HG03280 (cell line): ENCODE results near the gene WNK2.
"Not testable (repeated sequence)": the region's sequence is repeated elsewhere in the genome, so short reads cannot be mapped to it uniquely, and the experiment has no call there.

ENCODE experiments used
- ATAC-seq: cut with Tn5 transposase; IDR thresholded peaks from one replicate; pipeline ENCODE4 v1.9.1; 2021; ENCODE audit warnings: mild to moderate bottlenecking, moderate library complexity; ENCODE audit not compliant: unreplicated experiment

Gene WNK2

DNA sequence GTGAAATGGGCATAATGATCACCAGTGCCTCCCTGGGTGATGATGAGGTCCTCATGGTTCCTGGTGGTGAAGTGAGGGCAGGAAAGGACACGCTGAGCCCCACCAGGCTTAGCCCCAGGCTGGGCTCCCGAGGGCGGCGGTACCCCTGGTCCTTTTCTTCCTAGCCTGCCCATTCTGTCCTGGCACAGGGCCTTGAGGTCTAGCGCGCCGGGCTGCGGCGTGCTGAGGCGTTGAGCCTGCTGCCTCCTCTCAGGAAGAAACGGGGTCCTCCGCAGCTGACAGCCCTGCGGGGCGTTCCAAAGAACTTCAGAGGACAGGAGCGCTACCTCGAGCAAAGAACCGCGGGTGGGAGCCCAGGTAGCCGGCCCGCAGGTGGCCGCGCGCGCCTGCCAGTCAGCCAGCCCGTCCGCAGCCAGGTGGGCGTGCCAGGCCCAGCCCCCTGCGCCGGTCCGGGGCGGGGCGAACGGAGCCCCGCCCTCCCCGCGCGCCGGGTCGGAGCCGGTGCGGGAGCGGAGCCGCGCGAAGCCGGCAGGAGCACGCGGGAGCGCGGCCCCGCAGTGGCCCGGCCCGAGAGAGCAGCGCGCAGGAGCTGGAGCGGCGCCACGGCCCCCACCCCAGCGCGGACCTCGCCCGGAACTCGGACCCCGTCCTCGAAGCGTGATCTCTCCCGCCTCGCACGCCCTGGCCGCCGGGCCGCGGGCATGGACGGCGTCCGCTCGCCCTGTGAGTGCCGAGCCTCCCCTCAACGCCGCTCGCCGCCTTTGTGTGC, at the start of gene WNK2:
WNK2 (plus strand) TSS at position 477 of the 769 bp plus-strand sequence. CDS start 791 bp downstream, outside the sequence.
- ATAC-seq: no peak

DNA sequence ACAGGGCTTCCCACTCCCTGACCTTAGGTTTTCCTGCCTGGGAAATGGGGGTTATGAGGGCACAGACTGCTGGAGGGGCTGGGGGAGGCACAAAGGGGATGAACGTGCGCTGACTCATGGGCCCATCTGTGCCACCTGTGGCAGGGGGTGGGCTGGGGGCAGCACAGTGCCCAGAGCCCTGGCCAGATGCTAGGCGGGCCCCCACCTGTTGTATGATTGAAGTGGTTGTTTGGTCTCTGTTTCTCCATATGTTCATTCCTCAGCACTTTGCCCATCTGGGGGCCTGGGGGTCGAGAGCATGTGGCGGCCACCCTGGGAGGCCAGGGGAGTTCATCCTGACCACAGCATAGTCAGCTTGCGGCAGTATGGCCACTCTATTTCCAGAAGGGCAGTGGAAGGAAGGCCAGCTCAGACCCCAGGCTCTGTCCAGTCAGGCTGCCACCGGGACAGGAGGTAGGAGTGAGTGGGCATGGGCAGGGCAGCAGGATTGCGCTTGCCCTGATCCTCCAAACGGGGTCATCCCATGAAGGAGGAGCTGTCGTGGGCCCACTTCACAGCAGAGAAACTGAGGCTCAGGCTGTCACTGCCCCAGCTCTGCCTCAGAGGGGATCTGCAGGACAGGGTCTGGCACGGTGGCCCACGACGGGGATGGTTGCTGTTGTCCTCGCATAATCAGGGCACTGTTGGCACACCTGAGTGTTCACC, 49.0 kb upstream of the WNK2 start:
- ATAC-seq: peak; percentile 1

DNA sequence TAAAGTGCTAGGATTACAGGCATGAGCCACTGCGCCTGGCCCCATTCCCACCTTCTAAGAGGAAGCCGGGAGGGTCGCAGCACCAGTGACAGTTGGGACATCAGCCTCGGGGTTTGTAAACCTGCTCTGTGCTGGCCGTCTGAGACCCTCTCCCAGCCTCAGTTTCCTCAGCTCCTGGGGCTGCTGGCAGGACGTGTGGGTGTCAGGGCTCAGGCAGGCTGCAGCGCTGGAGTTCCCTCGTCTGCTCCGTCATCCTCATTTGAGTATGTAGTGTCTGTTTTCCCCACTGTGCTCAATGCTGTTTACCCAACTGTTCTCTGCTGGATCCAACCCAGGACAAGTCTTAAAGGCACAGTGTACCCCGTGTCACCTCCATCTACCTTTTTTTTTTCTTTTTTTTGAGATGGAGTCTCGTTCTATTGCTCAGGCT, 47.9 kb upstream of the WNK2 start:
- ATAC-seq: no peak

DNA sequence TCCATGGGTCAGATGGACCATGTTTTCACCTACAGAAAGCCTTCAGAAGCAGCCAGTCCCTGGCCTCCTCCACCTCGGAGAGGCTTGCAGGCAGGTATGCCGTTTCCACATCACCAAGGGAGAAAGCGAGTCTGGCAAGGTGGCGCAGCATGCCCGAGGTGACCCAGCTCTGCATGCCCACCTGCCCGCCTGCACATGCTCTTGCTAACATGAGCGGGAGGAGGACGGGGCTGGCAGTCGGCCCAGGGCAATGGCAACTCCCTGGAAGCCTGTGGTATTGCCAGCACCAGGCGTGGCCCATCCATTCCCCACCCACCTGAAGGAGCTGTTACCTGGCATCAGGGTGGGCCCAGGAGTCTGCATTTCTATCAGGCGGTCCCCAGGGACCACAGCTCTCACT, 46.6 kb upstream of the WNK2 start:
- no peak for ATAC-seq

DNA sequence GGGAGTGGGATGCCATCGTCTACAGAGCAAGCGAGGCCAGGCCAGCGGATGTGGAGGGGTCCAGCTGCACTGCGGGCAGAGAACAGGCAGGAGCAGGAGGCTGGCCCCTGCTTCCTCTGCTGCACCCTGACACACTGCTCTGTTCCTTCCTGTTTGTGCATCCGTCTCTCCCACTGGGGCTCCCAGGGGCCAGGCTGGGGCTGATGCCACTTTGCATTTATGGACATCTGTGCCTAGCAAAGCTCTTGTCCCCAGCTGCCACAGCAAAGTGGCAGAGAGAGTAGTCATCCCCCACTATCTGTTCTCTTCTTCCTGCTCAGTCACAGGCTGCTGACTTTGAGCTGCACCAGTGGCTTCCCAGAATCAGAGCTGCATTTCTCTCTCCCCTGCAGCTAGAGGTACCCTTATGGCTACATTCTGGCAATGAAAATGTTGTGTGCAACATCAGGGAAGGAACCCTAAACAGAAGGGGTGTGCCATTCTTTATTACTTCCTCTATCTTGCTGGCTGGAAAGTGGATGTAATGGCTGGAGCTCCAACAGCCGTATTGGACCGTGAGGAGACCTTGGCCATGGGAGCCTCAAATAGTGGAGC, 45.7 kb upstream of the WNK2 start:
- no peak for ATAC-seq

DNA sequence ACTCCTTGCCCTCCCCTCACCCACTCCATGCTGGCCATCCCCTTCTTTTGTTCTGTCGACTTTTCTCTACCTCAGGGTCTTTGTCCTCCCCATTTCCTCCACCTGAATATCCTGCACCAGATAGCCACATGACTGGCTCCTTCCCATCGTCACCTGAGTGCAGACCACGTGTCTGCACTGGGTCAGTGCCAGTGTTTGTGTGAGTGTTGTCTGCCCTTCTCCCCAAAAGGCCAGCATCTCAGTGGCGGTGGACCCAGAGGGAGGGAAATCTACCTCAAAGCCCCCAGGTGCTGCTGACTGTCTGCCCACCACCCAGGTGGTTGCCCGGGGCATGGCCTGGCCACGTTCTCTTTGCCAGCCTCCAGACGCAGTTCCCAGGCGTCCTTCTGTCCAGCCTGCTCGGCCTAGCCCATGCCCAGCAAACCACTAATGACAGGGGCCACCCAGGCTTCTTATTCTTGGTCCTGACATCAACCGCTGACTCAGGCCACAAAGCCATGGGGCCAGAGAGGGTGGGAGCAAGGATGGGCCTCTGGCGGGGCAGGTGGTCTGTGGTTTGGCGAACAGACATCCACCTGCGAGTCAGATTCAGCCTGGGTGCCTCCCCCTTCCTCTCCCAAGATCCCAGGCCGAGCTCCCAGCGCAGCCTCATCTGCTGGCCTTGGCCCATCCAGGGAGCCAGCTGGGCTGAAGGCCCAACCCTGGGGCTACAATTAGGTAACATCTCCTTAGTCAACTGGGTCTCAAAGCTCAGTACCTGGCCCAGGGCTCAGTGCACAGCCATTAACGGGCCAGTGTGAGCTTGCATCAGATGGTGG, 44.4 kb upstream of the WNK2 start:
- ATAC-seq: no peak

DNA sequence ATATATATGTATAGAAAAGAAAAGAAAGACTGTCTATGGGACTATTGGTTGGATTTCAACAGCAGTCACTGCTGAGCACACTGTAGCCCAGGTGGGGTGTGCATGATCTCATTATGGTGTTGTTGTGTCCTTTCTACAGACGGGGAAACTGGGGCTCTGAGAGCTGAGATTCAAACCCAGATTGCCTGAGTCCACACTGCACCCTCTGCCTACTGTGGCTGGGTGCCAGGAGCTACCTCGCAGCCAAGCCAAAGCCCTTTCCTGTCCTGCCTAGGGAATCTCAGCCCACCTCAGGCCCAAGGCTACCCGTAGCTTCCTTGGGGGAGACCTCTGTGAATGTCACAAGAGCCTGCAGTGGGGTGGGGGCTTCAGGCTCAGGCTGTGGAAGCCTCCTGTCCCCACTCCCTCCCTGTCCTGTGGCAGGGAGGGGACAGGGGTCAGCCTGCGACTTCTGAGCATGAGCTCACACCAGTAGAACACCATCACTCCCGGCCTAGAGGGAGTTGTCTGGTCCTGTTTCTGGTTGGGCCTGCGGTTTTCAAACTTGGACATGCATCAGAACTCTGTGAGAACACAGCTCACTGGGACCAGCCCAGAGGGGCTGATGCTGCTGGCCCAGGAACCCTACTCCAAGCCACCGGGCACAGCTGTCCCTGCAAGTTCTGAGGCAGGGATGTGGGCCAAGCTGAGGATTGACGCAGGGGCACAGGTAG, 42.0 kb upstream of the WNK2 start:
- ATAC-seq: no peak

DNA sequence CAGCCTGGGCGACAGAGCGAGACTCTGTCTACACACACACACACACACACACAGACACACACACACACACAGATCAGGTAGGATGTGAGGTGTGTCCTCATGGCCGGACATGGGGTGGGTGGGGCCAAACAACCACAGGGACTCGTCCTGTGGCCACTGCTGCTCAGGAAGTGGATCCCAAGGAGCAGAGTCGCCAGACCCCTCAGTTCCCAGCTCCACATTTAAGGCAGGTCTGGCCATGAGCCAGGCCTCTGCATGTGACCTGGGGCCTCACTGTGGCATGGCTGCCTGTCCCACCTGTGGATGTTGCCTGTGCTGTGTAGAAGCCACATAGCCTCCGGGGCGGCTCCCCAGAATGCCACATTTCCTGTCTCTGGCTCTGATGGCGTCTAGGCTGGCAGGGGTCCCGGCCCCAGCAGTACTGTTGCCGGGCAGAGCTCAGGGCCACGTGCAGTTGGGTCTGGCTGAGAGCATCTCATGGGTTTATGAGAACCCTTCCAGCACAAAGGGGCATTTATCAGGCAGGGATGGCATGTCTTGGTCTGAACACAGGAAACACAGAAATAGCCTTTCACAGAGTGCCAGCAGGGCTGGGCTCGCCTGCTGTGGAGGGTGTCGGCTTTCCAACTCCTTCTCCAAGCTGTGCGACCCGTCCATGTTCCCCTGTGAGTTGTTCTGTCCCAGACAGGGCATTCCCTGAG, 40.0 kb upstream of the WNK2 start:
- no peak for ATAC-seq

DNA sequence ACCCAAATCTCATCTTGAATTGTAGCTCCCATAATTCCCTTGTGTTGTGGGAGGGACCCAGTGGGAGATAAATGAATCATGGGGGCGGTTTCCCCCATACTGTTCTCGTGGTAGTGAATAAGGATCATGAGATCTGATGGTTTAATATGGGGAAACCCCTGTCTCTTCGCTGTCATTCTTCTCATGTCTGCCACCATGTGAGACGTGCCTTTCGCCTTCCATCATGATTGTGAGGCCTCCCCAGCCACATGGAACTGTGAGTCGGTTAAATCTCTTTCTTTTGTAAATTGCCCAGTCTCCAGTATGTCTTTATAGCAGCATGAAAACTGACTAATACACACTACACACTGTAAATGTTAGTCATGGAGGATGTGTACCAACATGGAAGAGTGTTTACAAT, 37.2 kb upstream of the WNK2 start:
- not testable (repeated sequence) for ATAC-seq

DNA sequence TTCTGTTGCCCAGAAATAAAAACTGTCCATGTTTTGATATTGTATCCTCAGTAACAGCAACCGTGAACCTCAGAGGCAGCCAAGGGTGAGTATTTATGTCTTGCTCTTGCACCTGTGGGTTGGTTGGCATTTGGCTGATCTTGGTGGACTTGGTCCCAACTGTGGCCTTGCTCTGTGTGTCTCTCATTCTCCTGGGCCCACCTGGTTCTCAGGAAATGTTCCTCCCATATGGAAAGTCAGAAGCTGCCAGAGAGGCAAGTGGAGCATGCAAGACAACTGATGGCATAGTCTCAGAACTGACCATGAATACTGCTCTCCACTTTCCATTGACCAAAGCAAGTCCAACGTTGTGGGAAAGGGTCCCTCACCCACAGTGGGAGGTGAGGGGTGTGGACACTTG, 36.3 kb upstream of the WNK2 start:
- ATAC-seq: no peak

DNA sequence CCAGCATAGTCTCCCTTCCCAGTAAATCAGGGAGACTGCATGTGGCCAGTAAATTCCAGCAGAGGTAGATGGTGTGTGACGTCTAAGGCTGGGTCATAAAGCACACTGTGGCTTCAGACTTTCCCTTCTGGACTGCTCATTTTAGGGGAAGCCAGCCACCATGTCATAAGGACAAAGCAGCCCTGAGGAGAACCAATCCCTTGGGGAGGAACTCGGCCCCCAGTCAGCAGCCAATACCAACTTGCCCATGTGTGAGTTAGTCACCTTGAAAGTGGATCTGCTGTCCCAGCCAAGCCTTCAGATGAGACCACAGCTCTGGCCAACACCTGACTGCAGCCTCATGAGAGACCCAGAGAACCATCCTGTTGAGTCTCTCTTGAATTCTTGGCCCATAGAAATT, 35.2 kb upstream of the WNK2 start:
- ATAC-seq: no peak

DNA sequence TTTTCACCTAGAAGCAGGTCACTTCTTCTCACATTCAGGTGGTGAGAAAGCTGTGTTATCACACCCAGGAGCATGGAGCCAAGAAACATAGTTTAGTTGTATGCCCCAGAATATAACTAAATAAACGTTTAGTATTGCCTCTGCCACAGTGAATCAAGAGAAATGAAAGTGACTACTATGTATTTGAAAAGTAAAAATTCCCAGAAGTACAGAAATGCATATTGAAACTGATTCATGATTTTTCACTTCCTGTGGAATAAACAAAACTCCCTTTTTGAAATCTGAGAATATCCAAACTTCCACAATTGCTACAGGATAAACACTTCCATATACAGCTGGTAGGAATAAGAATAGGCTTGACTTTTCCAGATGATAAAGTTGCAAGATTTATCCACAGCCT, 34.6 kb upstream of the WNK2 start:
- no peak for ATAC-seq

DNA sequence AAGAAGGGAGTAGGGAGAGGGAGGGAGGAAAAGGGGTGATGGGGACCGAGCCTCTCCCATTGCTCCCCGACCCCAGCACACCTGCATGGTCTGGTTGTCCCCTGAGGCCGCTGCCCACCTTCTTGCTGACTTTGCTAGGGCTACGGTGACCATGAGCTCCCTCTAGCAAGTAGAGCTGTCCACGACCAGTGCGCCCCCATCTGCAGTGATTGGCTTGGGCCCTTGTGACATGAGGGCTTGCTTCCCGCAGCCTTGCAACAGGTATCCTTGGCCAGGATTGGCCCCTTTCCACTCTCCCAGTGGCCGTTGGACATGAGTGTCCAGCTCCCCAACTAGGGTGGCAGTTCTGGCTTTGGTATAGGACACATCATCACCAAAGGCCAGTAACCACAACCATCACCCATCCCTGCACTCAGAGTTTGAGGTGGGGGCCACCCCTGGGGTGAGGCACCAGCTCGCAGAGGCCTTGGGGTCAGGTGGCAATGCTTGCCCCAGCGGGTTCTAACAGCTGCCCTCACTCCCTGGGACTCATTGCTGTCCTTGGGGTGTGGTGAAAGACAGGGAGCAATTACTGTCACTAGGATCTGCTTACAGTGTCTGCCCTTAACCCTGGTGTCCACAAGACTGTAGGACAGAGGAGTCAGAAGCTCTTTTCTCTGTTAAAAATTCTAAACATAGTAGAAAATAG, 32.7 kb upstream of the WNK2 start:
- ATAC-seq: no peak

DNA sequence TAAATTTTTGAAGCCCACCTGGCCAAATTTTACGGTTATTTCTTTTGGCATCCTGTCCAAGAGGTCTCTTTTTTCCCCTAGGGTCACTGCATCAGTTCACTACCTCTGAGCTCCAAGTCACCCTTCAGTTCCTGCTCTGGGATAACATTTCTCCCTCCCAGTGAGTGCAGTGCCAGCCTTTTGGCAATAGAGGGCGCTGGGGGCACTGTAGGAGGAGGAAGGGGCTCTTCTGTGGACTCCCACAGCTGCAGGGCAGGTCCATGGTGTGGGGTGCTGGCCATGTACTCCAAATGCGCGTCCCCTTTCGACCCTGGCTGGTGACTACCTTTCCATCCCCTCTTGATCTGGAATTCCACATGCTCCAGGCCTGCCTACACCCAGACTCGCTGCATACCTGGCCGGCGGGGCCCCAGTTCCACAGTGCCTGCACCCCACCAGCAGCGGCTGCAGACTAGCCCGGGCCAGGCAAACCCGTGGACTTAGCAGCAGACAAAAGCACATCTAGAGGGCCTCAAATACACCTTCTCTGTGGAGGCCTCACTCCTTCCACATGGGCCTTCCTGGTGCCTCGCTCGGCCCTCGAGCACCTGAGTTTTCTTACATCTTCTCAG, 29.5 kb upstream of the WNK2 start:
- no peak for ATAC-seq

DNA sequence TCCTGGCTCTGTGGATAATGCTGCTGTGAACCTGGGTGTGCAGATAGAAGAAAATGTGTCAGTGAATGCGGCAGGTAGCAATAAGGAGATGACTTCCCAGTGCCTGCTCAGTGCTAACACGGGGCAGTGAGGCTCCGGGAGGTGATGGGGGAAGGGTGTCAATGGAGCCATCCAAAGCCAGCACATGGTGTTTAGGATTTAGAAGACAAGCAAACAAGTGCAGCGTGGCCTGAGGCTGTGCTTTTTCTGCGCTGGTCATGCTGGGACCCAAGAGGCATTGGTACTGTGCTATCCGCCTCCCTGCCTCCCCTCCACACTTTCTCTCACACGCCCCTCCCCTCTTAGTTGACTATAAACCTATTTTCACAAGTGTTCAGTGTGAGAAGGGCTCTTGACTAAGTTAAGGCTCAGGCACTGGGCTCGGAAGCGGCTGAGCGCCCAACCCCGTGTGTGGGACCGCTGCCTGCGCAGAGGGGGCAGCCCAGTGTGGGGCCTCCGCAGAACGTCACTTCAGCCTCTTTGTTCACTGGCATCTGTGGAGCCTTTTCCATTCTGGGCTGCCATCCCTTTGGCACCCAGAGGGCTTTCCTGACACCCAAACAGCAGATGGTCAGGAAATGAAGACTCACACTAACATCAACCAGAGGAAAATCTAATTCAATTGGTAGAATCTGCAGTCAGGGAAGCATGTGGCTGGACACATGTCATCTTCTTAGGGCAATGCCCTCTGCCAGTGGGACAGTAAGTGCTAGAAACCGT, 28.0 kb upstream of the WNK2 start:
- no peak for ATAC-seq

DNA sequence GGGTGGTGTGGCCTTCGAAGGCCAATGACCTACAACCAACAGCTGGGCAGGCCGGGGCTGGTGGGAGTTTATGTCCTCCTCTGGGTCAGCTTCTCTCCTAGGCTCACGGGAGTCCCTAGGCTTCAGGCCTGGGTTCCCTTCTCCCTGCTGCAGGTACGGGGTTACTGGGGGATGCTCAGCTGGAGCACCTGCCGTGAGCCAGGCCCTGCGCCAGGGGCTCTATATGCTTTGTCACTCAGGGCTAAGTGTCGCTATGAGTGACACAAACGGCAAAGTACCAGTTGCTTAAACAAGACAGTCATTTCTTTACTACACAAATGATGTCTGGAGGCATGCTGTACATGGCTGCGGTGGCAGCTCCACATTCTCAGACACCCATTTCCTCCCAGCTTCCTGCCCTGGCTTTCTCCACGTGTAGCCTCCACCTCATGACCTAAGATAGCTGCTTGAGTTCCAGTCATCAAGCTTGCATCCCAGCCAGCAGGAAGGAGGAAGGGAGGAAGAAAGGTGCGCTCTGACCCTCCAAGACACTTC, 27.4 kb upstream of the WNK2 start:
- ATAC-seq: no peak

DNA sequence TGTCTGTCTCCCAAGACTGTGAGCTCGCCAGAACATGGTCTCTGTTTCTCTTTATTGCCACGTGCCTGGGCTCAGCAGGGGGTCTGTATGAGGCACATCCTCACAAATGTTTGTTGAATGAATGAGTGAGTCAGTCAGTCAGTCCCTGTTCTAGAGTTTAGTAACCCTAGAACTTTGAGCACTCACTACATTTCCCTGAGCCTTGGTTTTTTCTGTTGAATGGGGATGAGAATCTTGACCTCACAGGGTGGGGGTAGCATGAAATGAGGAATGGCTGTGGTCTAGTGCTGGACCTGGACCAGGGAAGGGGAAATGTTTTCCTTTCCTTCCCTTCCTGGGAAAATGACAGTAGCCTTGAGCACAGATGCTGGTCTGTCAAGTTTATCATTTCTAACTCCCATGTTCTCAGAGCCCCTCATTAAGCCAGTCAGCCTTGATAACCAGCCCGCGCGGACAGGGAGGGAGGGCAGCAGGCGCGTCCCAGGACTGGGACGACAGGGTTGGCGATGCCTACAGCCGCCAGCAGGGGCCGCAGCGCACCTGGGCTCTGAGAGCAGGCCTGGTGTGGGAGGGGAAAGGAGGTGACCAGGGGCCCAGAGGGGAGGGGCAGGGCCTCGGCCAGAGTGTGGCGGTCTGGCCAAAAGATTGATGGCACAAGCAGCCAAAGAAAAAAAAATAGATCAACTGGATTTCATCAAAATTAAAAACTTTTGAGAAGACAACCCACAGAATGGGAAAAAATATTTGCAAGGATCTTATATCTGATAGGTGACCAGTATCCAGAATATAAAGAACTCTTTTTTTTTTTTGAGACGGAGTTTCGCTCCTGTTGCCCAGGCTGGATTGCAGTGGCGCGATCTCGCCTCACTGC, 24.1 kb upstream of the WNK2 start:
- ATAC-seq: peak; percentile 86
